OCI-M1 (cell line): ENCODE measurements around the gene AHSA1.
A peak's percentile ranks its signal among the peaks of the same experiment; 100 is the strongest.
"Not testable (repeated sequence)": the region's sequence is repeated elsewhere in the genome, so short reads cannot be mapped to it uniquely, and the experiment has no call there.

Experiments used
- DNase-seq: peaks from one replicate; lab custom pipeline; 2025; lab: John Stamatoyannopoulos, UW

The AHSA1 gene

DNA sequence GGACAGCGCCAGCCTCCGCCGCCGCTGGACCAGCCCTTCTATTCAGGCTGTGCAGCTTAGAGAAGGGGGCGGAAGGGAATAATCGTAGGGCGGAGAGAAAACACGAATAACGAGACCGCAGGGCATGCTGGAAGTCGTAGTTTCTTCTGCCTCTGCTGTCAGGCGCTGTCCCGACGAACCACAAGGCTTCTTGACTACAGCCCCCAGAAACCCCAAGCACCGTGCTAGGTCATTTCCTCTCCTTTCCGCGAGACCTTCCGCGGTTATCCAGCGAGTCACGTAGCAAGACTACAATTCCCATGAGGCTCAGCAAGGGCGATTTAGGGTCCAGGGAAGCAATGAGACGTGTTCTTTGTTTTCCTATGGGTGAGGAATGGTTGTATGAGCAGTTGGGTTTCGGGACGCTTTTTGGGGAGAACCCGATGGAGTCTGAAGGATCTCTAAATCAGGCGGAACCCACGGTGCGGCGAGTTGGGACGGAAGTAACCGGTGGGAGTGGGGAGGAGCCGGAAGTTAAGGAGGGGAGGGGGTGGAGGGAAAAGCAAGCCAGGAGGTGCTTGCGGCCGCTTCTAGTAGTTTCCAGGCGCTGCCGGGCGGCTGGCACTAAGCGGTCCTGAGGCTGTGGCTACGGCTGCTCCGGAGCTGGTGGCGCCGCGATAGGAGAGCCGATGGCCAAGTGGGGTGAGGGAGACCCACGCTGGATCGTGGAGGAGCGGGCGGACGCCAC is at the start of gene AHSA1, which contains the start of gene VIPAS39:
Gene AHSA1 (plus strand): TSS at position 572 of the 727 bp plus-strand sequence. CDS start 97 bp downstream, at position 669.
Gene VIPAS39 (minus strand): TSS at position 80 of the 727 bp plus-strand sequence. CDS start 3,499 bp downstream, outside the sequence.
- DNase-seq: peak; percentile 97

DNA sequence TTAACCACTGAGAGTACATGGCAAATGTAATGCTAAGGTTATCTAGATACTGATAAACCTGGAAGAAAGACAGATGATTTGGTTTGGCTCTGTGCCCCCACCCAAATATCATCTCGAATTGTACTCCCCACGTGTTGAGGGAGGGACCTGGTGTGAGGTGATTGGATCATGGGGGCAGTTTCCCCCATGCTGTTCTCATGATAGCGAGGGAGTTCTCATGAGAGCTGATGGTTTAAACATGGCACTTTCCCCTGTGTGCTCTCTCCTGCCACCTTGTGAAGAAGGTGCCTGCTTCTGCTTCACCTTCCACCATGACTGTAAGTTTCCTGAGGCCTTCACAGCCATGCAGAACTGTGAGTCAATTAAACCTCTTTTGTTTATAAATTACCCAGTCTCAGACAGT is 48.8 kb upstream of the AHSA1 start:
- peak; percentile 70 for DNase-seq

DNA sequence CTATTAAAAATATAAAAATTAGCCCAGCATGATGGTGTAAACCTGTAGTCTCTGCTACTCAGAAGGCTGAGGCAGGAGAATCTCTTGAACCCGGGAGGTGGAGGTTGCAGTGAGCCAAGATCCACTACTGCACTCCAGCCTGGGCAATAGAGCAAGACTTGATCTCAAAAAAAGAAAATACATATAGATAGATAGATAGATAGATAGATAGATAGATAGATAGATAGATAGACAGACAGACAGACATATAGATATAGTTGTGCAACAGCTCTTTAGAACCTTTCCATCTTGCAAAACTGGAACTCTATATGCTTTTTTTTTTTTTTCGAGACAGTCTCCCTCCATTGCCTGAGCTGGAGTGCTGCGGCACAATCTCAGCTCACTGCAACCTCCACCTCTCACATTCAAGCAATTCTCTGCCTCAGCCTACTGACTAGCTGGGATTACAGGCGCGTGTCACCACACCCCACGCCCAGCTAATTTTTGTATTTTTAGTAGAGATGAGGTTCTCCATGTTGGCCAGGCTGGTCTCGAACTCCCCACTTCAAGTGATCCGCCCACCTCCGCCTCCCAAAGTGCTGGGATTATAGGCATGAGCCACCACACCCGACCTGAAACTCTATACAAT is 42.4 kb upstream of the AHSA1 start:
- not testable (repeated sequence) for DNase-seq

DNA sequence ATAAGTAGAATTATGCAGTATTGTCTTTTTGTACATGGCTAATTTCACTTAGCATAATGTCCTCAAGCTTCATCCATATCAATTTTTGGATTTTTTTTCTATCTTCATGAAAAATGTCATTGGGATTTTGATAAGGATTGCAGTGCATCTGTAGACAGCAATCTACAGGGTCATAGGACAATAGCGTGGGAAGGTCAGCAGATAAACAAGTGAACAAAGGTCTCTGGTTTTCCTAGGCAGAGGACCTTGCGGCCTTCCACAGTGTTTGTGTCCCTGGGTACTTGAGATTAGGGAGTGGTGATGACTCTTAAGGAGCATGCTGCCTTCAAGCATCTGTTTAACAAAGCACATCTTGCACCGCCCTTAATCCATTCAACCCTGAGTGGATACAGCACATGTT is 41.8 kb upstream of the AHSA1 start:
- not testable (repeated sequence) for DNase-seq

DNA sequence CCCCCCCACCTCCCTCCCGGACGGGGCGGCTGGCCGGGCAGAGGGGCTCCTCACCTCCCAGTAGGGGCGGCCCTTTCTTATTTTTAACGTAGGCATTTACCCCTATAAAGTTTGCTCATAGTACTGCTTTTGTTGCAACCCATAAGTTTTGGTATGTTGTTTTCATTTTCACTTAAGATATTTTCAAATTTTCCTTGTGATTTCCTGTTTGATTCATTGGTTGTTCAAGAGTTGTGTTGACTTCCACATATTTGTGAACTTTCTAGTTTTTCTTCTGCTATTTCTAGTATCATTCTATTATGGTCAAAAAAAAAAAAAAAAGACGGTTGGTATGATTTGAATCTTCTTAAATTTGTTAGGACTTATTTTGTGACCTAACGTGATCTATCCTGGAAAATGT is 41.1 kb upstream of the AHSA1 start:
- DNase-seq: no peak

DNA sequence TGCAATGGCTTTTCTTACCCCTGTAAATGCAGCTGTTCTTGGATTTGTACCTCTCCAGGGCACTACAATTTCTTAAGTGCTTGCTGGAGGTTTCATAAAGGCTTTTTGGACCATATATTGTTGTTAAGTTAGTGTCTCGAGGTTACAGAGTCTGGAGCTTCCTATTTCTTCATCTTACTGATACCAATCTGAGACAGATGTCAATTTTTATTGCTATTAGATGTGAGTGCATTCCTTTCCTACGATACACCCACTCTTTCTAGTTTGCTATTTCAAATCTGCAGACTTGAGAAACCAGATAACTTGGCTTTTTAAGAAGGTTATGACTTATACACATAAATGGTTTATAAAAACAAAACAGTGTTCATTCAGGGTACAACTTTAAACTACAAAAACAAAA is 36.7 kb upstream of the AHSA1 start:
- no peak for DNase-seq

DNA sequence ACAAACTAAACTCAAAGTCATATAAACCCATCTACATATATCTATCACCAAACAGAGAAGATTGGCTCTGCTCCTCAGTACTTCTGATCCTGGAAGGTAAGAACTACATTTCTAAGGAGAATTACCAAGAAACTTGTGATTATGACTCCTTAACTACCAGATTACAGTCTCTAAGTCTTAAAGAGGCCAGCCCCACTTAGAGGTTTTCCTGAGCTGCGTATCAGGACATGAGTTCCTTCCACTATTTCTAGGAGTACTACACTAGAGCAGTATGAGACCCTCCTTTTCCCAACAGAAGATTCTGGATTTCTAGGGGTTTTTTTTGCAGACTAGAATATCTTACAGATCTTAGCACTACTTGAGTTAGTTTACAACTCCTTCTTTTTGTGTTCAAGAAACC is 34.5 kb upstream of the AHSA1 start, which contains the start of gene NOXRED1:
Gene NOXRED1 (minus strand): TSS at position 101 of the 400 bp plus-strand sequence. CDS start 634 bp downstream, outside the sequence.
- no peak for DNase-seq

DNA sequence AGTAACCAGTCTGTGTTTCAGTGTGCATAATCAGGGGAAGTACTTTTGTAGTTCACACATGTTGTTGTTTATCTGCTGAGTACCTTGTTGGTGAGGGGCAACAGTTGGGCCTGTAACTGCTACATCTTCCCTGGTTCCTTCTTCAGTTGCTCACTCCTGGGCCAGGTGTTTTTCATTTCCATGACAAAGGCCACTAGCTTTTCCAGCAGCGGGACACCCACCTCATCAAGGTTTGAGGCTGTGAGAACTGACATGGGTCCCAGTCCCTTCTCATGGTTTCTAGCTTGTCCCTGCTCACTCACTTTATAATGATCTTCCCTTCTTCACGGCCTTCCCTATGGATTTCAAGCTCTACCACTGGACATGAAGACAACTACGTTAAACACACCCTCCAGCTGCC is 33.0 kb upstream of the AHSA1 start:
- no peak for DNase-seq

DNA sequence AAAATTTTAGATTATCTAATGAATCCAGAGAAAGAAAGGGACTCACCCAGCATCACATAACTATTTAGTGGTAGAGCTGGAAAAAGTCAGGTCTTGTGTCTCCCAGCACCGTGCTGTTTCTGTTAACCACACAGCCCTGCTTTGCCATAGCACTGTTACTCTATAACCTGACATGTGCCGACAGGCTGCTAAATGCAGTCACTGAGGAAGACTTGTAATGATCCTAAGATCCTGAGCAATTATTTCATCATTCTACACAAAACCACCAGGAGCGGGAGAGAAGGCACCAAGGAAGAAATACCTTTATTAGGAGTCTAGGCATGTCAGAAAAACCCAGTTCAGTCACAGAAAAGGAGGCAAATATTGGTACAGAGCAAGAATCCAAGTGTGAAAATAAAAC is 31.5 kb upstream of the AHSA1 start:
- no peak for DNase-seq

DNA sequence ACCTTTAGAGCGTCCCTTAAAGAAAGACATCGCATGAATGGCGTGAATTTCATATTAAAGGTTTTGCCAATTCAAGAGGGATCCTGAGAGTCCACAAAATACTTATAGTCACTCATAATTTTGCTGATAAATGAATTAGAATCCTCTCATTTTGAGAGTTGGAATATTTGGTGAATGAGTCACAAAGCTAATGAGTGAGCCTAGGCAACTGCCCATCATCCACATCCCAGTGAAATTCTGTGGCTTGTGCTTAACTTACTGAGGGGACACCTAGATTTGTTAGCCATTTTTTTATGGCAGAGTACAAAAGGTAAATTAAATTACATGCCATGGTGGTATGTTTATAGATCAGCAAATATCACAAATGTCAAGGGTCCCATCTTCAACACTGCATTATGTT is 21.9 kb upstream of the AHSA1 start:
- no peak for DNase-seq

DNA sequence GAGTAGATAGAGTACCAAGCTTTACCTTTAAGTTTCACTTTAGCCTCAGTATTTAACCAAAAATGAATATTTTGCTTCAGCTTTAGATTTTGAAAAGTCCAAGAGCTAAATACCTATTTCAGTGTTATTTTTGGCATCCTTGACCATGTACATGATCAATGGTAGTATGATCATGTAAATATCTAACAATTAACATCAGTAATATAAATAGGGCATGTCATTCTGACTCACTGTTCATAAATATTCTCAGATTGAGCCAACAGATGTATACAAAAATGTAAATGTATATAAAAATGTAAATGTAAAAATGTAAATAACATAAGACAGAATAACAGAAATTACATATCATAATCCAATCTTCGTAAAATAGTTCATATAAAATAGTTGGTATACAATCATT is 19.3 kb upstream of the AHSA1 start:
- DNase-seq: no peak

DNA sequence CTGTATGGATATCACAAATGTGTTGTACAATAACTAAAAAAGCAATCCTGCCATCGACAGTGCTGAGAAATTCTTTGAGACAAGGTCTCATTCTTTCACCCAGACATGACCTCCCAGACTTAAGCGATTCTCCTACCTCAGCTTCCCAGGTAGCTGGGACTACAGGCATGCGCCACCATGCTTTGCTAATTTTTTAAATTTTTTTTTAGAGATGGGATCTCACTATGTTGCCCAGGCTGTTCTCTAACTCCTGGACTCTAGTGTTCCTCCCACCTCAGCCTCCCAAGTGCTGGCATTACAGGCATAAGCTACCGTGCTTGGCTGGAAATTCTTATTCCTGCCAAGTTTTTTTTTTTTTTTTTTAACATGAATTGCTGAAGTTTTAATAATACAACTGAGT is 18.0 kb upstream of the AHSA1 start:
- DNase-seq: no peak

DNA sequence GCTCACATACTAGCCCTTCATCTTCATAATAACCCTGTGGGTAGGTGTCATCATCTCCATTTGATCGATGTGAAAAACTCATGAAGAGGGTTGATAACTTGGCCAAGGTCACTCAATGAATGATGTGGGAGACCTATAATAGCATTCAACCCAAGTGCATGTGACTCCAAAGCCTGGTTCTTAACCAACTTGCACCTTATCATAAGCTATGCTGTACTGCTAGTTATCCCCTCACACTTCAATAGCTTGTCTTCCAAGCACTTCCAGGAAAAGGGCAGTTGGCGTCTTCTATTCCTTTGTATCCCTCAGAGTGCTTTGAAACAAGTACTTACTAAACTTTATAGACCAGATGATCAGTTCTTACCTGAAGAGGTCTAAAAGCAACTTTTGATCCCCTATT is 15.7 kb upstream of the AHSA1 start:
- no peak for DNase-seq

DNA sequence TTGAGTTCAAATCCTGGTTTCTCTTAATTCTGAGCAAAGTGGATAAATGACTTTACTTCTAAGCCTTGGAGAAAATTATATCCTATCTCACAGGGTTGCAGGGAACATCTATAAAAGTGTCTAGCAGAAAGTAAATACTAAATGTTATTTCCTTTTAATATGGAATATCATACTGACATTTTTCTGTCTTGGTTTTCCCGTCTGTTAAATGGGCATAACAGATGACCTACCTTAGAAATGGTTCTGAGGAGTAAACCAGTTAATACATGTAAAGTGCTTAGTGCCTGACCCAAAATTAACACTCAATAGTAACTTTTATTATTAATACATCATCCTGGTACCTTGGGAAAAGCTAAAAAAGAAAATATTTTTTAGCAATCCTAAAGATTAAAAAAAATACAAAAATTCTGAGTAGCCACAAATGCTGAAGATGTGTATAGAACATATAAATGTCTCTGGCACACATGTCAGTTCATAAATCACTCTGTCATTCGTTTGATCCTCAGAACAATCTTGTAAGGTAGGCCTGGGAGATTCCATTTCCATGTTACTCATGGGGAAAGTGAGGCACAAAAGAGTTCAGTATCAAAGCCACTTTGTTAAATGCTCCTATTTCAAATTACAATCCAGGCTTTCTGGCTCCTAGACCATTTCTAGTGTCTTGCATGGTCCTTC is 1.8 kb upstream of the AHSA1 start:
- no peak for DNase-seq

DNA sequence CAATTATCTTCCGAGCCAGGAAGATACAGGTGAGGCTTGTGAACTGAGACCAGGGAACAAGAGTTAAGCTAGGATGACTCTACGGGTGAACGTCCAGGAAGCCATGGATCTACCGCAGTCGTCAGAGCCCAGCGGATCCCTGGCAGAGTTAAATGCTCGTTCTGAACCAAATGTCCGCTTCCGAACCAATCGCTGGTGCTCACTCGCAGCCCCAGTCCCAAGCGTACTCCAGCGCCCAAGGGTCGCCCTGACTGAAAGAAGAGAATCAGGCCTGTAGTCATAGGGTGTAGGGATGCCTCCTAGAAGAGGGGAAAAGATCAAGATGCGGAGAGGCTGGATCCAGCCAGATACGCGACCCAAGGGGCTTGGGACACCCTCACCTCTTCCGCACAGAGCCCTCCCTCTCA is 775 bp upstream of the AHSA1 start:
- DNase-seq: no peak

DNA sequence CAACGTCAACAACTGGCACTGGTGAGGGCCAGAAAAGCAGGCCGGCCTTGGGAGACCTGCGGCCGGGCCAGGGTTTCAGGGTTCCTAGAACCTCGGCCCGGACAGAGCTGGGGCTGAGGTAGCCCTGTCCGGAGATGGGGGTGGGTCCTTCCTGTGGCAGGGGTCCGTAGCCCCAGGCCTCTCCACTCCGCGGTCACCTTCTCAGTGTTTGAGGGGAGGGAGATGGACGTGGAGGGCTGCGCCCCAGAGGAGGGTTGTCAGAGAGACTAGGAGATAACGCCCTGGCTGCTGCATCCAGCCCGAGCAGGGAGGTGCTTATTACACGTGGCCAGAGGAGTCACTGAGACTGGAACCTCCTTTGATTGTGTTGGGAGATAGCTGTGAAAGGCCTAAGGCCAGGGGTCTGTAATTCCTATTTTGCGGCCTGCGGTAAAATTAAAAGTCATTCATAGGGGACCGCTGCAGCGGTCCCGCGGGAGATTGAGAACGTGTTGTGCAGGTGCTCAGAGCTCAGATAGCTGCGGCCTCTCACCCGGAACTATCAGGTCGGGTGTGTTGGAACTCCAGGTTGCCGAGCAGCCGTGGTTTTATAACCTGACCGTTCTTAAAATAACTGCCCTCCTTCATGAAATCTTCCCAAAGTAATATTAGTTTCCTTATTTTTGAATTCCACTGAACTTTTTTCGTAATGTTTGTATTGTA is 507 bp downstream of the AHSA1 start:
- DNase-seq: peak; percentile 67

DNA sequence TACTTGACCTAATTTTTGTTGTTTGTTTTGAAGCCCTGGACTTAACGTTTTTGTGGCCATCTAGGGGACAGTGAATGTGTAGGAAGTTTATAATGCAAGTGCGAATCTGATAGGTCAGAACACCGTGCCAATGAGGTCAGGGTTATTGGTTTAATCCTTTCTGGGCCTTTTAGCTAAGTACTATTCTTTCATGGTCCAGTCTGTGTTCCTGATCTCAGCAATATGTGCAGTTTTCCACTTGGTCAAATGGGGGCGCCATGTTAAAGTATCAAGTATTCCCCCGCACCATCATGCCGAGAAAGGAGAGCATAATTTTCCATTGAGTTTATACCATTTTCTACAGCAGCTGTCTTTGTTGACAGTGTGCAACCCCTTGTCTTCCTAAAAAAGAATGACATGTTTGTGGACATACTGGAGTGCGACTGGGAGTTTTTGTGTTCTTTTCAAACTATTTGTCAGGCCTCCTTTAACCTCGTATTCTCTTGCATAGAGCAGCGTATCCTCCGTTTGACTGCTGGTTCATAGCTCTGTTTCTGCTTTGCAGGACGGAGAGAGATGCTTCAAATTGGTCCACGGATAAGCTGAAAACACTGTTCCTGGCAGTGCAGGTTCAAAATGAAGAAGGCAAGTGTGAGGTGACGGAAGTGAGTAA is 1.3 kb downstream of the AHSA1 start:
- peak; percentile 84 for DNase-seq

DNA sequence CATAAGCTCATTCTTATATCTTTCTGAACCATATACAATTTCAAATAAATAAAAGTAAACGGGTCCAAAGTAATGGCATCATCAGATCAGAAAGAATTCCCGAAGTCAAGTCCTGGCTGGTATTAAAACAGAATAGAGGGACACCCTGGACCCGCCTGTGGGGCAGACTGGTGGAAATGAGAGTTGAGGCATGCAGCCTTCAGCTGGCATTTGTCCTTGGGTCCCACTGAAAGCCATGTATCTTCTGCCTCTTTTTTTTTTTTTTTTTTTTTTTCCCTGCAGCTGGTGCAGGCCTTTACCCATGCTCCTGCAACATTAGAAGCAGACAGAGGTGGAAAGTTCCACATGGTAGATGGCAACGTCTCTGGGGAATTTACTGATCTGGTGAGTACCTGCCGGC is 9.9 kb downstream of the AHSA1 start:
- no peak for DNase-seq

DNA sequence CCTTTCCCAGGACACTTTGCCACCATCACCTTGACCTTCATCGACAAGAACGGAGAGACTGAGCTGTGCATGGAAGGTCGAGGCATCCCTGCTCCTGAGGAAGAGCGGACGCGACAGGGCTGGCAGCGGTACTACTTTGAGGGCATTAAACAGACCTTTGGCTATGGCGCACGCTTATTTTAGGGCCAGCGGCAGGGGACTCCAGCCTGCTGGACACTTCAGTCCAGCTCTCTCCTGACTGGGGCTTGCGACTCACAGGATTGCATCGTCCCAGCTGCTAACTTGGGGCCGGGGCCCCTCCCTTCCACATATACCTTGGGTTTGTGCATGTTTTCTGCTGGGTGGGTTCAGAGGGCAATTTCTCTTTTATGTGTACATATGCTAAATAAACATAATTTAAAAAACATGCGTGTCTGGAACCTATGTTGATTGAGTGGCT is 11.2 kb downstream of the AHSA1 start:
- DNase-seq: no peak

DNA sequence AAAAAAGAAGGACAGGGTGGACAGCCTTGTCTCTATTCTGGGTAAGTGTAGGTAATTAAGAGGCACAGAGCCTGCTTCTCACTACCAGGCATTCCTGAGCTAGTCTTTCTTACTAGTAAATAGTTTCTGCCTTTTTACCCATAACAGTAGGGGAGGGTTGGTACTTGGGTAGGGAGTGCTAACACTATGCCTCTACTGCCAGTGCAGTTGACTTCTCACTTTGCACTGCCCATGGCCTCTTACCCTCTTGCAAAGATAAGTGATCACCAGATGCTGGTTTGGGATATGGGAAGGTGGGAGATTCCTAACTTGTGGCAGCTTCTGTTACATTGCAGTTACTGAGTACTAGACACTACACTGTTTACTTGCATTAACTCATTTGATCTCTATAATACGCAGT is 11.6 kb downstream of the AHSA1 start:
- no peak for DNase-seq

DNA sequence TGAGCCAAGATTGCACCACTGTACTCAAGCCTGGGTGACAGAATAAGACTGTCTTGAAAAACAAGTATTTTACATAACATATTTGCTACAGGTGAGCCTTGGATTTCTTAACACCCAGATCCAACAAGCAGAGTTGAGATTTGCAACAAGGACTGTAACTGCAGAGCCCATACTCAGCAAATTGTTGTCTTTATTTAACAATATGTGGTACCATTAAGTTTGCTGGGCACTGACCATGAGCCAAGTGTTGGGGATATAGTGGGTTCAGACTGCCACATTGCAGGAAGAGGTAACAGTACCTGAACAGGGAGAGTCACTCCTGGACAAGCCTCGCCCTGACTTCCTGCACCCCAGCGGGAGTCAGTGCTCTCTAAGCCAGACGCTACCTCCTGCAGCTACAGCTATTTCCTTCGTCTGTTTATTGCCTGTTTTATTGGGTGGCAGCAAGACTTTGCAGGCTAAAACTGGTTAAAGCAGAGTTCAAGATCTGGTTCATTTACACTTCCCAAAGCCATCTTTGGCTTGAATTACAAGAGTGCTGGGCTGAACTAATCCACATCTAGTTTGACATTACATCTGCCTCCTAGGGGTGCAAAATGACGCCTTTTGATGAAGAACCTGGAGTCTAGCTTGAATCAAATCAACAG is 12.5 kb downstream of the AHSA1 start:
- DNase-seq: no peak
